PFSK-1 (cell line): ENCODE measurements around the gene MEGF6.

Experiments used
- POLR2AphosphoS5 ChIP-seq: IDR thresholded peaks from 2 replicates; pipeline ENCODE4 v1.6.1; 2012; ENCODE audit warnings: low read depth, mild to moderate bottlenecking, control low read depth, low read length, moderate library complexity
- REST ChIP-seq, 2 experiments: IDR thresholded peaks; 2 replicates each; pipeline versions ENCODE4 v1.6.1 to v1.8.0; 2011 to 2012; ENCODE audit warnings: low read depth in 2 of 2, low read length in 2 of 2, control low read depth in 1 of 2, inconsistent platforms in 1 of 2, mild to moderate bottlenecking in 1 of 2, moderate library complexity in 1 of 2; ENCODE audit not compliant: insufficient read depth in 1 of 2
- SIN3A ChIP-seq: IDR thresholded peaks from 2 replicates; pipeline ENCODE4 v1.6.1; 2012; ENCODE audit warnings: mild to moderate bottlenecking, low read length, moderate library complexity, borderline replicate concordance; ENCODE audit not compliant: insufficient read depth
- TAF1 ChIP-seq: IDR thresholded peaks from 2 replicates; pipeline ENCODE4 v1.6.1; 2012; ENCODE audit warnings: low read length, control low read depth, borderline replicate concordance; ENCODE audit not compliant: insufficient read depth

- TF ChIP-seq TAF1 (no peak), REST (IDR thresholded peaks at IDR 0.05; ENCODE audit: insufficient read depth in 1 of 2, low read depth in 2 of 2, low read length in 2 of 2) (no peak), SIN3A (no peak), POLR2AphosphoS5 (no peak)
Observed at GRCh38 chr1:3612123-3612522, 815 bp upstream of the MEGF6 start.
